HG03354 (cell line): ENCODE measurements around the gene RIMS4.

Source experiments
- ATAC-seq: cut with Tn5 transposase; IDR thresholded peaks from one replicate; pipeline ENCODE4 v1.9.1; 2021; ENCODE audit warnings: mild to moderate bottlenecking; ENCODE audit not compliant: unreplicated experiment, poor library complexity, severe bottlenecking

RIMS4 gene

DNA sequence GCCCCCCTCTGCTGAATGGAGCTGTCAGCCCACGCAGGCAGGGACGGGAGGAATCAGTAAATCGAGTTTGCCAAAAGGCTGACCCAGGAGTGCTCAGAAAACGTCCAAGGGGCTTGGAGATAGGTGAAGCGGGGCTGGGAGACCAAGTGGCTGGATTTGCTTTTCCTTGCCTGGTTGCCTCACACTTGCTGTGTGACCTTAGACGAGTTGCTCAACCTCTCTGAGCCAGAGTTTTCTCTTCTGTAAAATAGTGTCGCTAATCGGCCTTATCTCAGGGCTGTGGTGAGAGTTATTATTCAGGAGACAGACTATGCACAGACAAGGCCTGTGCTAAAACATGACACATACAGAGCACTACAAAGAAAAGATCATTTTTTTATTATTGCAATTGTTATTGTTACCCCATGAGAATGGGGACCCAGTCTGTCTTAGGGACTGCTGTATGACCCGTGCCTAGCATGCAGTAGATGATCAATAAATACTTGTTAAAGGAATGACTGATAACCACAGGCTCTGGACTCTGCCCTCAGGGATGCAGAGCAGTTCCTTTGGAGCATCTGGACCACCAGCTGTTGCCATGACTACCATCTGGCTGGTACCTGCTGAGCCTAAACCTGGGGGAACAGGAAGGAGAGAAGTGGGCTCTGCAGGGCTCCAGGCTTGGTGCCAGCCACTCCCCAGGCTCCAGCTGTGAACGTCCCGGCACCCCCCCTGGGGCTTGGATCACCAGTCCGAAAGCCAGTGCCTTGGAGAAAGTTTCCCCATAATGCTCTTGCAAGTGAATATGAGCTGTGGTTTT, 63.8 kb downstream of the RIMS4 start:
- no peak for ATAC-seq

DNA sequence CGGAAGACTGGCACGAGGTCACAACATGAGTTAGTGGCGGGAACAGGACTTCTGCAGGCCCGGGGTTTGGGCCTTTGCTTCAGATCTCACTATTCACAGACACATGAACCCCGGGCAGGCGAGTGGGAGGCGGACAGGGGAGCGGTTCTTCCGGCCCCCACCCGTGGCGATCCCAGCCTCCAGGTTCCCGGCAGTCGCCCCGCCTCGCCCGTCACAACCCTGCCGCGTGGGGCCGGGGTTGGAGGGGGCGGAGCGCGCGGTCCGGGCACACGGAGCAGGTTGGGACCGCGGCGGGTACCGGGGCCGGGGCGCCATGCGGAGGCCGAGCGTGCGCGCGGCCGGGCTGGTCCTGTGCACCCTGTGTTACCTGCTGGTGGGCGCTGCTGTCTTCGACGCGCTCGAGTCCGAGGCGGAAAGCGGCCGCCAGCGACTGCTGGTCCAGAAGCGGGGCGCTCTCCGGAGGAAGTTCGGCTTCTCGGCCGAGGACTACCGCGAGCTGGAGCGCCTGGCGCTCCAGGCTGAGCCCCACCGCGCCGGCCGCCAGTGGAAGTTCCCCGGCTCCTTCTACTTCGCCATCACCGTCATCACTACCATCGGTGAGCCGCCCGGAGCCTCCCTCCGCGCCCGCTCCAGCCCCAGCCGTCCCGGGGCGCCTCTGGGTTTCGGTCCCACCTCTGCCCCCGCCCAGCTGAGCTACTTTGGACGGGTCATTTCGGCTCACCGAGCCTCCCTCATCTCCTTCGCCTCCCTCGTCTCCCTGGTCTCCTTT, 64.6 kb downstream of the RIMS4 start, which contains the start of gene KCNK15:
KCNK15 (plus strand) TSS at position 268 of the 769 bp plus-strand sequence; CDS start at position 314, 46 bp downstream.
- ATAC-seq, result no peak

DNA sequence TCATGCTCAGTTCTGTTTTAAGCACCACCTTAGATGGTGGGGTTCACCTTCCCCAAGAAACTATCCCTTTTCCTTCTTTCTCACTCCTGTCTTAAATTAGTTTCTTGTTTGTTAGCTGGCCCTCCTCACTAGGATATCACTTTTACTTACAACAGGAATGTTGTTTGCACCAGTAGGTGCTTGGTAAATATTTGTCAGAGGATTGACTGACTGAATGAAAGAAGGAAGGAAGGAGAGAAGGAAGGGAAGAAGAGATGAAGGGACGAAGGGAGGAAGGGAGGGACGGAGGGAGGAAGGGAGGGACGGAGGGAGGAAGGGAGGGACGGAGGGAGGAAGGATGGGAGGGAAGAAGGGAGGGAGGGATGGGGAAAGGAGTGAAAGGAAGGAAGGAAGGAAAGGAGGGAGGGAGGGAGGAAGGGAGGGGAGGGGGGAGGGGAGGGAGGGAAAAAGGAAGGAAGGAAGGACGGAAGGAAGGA, 65.2 kb downstream of the RIMS4 start:
- ATAC-seq, result no peak

DNA sequence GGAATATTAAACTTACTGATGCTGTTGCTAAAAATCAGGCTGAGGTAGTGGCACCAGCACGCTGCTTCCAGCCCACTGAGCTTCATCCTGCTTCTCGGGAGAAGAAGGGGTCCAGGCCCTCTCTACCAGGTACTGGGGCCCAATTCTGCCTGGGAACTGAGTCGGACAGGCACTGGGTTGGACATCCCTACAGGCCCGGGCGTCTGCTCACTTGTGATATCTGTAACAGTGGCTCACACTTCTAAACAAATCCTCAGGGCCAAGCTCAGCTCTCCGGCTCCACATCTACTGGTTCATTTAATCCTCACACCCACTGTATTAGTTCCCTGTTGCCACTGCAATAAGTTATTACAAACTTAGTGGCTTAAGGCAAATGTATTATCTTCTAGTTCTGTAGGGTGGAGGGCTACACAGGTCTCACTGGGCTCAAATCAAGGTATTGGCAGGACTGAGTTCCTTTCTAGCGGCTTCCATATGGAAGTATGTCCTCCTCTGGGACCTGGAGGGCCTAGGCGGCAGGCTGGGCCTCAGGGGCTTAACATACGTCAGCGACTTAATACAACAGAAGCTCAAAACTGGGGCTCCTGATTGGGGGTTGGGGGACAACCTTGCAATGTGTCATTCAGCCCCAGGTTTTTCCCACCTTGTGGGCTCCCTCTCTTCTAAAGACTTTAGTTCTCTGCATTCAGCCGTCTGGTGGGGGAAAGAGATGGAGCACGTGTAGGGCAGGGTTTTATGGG, 66.3 kb downstream of the RIMS4 start:
- no peak for ATAC-seq

DNA sequence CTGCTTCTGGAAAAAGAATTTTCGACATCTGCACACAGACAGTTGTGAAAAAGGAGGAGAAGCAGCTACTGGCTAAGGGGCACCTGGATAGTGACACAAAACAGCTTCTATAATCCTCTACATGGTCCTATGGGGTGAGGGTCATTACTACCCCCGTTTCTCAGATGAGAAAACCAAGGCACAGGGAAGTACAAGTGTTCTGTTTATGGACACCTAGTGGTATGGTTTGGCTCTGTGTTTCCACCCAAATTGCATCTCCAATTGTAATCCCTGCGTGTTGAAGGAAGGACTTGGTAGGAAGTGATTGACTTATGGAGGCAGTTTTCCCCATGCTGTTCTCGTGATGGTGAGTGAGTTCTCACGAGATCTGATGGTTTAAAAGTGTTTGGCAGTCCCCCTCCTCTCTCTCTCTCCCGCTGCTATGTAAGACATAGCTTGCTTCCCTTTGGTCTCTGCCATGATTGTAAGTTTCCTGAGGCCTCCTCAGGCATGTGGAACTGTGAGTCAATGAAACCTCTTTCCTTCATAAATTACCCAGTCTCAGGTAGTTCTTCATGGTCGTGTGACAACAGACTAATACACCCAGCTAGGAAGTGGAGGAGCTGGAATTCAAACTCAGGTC, 67.2 kb downstream of the RIMS4 start:
- ATAC-seq, result no peak

DNA sequence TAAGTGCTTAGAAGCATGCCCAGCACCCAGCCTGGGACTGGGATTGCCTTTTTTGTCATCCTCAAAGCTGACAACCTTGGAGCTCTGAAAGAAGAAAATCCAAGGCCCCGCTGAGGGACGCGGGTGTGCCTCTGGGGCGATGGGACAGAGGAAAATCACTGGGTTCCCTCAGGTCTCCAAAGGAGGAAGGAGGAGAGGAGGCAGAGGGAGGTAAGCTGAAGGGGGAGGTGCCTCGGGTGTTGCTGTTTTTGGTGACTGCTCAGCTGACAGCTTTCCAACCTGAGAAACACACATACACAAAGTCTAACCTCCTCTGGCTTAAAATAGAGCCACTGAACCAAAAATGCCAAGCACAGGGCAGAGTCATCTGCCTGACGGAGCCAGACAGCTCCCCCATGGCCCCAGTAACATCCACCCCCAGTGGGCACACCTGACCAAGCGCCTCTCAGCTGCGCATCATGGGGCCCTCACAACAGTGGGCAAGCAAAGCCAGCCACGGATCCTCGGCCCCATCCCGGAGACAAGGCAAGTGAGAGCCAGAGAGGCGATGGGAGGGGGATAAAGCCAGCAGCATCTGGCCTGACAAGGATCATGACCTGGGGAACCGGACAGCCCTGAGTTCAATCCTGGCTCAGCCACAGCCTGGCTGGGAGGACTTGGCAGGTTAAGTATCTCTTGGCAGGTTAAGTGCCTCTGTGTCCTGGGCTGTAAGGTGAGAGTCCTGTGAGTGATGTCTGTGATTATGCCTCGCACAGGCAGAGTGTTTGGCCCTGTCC, 67.9 kb downstream of the RIMS4 start:
- ATAC-seq, result no peak

DNA sequence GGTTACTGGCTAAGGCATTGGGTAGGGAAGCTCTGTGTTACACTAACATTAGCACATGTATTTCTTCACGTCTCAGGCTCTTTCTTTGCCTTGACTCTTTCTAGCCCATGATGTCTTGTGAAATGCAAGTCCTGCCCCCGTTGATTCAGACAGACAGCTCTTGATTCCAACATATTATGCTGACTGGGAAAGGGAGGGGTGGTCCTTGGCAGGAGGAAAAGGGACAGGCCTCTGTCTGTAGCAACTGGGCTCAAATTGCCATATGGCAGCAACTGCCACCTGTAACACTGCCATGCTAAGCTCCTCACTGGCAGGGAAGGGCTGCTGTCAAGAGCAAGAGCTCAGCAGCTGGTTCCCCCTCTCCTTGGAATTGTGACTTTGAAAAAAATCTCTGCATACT, 70.4 kb downstream of the RIMS4 start:
- ATAC-seq, result no peak

DNA sequence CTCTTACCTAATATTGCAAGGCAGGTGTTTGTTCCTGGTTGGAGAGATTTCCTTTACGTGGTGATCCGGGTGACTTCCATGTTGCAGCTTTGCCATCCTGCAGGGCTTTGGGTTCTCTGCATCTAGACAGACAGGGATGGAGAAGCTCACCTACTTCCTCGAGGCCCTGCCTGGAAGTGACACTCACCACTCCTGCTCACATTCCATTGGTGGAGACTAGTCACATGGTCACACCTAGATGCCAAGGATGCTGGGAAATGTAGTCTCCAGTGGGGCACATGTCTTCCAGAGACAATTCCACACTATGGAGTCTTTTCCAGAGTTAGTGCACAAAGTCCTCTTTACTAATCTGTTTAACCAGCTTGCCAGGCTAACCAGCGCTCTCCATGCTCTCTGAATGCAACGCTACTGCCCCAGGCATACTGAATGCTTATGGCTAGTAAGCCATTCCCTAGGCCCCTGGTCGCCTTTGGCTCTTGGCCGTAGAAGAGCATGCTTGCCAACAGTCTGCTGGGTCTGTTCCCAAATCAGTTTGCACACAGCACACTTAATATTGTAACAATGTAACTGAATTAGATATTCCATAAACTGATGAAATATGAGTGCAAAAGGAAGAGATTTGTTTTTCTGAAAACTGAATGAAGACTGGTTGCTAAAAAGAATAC, 71.4 kb downstream of the RIMS4 start:
- no peak for ATAC-seq

DNA sequence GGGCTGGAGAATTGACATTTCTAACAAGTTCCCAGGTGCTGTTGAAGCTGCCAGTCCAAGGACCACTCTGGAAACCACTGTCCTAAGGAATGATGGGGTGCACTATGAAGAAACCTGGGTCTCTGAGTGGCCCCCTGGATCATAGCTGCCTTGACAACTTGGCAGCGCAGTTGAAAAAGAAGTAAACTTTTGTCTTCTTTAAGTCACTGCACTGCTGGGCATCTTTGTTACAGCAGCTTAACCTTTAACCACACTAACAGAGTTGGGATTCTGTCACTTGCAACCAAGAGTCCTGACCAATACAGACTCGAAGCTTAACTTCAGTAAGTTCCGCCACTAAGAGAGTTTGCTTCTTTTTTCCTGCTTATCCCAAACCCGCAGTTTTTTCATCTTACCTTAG, 73.2 kb downstream of the RIMS4 start:
- no peak for ATAC-seq

DNA sequence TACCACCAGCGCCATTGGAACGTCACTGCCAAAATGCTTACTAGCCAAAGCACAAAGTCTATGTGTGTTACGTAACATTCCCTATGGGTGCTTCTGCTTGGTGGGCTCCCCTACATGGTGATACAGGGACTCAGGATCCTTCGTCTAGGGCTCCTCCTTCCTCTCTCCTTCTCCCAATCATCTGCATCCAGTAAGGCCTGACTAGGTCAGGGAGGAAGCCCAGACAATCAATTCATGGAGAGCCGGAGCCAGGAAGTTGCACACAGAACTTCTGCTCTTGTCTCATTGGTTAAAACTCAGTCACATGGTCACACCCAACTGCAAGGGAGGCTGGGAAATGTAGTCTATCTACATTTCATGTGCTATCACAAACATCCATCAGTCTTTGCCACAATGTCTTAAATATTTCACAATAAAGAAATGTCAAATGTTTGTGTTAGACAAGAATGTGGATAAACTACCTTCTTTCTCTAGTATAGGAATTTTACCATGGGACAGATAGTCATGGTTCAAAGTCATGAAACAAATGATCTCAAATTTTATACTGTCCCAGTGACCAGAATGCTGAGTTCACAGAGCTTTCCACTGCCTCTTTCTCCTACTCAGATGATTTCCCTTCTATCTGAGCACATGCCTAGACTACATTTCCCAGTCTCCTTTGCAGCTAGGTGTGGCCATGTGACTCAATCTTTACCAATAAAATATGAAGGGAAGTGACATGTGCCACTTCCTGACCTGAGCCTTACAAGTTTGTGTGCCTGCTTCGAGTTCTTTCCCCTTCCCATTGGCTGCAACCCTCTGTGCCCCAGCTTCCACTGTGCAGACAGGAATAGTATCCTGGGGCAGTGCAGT, 74.0 kb downstream of the RIMS4 start:
- ATAC-seq, result no peak

DNA sequence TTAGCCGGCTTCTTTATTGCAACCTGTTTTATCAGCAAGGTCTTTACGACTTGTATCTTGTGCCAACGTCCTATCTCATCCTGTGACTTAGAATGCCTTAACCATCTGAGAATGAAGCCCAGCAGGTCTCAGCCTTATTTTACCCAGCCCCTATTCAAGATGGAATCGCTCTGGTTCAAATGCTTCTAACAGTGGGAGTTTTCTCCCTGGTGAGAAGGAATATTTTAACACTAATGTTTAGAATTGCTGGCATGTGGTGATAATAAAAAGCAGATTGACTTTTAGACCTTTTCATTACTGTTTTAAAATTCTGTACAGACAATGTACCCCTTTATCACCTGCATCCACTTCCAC, 74.6 kb downstream of the RIMS4 start:
- ATAC-seq, result no peak

DNA sequence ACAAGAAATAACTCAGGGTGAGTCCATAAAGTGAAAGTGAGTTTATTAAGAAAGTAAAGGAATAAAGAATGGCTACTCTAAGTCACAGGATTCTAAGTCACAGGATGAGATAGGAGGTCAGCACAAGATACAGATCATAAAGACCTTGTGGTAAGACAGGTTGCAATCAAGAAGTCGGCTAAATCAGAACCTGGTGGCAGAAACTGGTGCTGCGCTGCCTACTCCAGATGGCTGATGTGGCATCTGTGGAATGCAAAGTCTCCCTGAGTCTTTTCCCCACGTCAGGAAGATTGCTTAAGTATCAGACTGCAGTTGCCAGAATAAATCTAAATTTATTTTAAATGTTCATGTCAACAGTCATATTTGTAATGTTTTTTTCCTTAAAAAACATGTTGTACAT, 75.4 kb downstream of the RIMS4 start:
- ATAC-seq, result no peak

DNA sequence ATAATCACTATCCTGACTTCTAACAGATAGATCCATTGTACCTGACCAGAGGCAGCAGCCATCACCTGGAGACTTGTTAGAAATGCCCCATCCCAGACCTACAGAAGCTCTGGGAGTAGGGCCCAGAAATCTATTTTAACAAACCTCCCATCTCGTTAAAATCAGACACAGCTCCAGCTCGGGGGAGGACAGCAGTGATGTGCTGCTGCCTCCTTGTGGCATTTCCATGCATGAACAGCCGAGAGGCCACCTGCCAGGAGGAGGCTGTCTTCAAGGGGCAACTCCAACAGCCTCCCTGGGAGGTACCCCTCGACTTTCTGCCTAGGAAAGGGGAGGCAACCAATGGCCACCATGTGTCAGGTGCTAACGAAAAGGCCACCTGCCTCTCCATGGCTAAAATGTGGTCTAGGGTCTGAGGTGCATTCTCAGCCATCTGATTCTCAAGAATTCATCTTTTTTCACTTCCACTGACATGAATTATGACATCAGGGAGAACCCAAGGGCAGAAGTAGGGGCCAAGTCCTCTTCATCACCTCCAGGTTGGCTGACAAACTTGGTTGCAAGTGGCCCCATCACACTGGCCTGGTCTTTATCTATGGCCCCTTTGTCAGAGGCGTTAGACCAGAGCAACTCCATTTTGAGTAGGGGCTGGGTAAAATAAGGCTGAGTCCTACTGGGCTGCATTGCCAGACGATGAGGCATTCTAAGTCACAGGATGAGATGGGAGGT, 76.8 kb downstream of the RIMS4 start:
- ATAC-seq, result no peak

DNA sequence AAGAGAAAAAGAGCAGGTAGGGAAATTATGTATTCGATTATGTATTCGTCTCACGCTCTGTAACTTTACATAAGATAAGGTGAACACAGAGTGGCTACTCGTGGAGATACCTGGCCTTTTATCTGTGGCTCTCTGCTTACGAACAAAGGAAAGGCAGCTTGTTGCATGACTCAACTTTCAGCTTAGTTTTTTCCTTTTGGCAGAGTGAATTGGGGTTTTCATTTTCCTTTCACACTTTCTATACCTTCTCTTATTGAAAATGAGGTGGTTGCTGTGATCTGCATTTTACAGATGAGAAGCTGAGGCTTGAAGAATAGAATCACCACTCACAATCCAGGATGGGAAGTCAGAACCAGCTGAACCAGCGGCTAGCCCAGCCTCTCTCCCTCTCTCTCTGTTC, 78.0 kb downstream of the RIMS4 start:
- no peak for ATAC-seq

DNA sequence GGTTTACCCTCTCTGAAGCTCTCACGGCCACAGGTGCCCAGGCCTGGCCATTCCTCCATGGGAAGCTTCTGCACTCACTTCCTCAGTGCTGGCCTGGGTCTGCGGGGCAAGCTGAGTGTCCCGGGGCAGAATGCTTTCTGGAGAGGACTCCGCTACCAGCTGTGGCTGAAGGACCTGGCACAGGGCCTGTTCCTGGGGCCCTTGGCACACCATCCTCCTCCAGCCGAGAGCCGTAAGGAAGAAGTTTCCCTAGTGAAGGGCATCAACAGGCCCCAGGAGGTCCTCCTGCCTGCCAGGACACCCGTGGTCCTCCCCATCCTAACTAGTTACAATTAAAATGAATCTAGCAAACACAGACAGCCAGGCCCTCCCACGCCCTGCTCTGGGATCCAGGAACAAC, 78.7 kb downstream of the RIMS4 start:
- ATAC-seq, result no peak

DNA sequence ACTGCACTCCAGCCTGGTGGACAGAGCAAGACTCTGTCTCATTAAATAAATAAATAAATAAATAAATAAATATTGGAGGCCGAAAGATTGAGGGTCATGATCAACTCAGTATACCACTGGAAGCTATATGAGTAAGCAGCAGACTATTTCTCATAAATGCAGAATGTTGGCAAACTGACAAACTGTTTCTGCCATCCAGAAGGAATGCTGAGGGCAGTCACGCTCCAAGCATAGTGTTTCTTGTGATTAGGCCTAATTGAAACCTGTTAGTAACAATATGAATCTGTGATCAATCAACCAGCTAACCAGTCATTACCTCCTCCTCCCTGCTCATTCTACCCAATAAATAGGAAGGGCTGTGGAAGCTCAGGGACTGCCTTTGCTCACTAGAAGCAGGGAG, 79.9 kb downstream of the RIMS4 start:
- no peak for ATAC-seq

DNA sequence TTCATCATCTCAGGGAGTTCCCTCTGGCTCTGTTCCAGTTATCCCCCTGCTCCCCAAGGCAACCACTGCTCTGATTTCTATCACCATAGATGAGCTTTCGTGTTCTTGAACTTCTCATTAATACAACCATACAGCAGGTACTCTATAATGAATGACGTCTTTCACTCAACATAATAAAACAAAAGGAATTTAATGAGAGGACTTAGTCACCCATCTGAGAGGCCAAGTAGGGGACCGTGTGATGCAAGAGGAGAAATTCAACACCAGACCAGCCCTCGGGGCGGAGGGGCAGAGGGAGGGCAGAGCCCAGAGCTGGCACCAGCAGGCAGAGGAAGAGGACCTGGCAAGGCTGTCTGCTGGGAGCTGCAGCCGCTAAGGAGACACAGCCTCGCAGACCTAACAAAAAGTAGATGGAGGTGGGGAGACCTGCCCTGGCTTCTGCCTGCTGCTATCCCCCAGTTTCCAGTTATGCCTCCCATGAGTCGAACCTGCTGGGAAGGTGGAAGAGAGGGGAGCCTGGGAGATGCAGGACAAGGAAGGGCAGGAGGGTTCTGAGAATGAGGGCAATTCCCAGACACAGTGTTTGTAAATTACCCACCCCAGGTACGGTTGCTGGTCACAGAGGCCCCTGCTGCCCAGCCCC, 81.4 kb downstream of the RIMS4 start:
- ATAC-seq, result no peak
